GM18907 (cell line): ENCODE results near the gene AOPEP.

Experiments
- ATAC-seq: cut with Tn5 transposase; IDR thresholded peaks from one replicate; pipeline ENCODE4 v1.9.1; 2021; ENCODE audit warnings: mild to moderate bottlenecking, moderate library complexity; ENCODE audit not compliant: unreplicated experiment

The AOPEP gene

GRCh38 chr9:94788570-94789105, 62.1 kb downstream of the AOPEP start:
- no peak for ATAC-seq

- ATAC-seq = no peak
These were observed 64.9 kb downstream of the AOPEP start for GRCh38 chr9:94791435-94791834.

- ATAC-seq = no peak
These were observed 66.0 kb downstream of the AOPEP start for GRCh38 chr9:94792511-94792910.

GRCh38 chr9:94794476-94795167, 68.1 kb downstream of the AOPEP start:
- ATAC-seq = no peak

- no peak for ATAC-seq
These were observed 70.2 kb downstream of the AOPEP start for GRCh38 chr9:94796687-94797086.

- no peak for ATAC-seq
These were observed 71.7 kb downstream of the AOPEP start for GRCh38 chr9:94798201-94798600.

- ATAC-seq = no peak
These were observed 72.2 kb downstream of the AOPEP start for GRCh38 chr9:94798708-94799107.

- ATAC-seq = no peak
These were observed 73.2 kb downstream of the AOPEP start for GRCh38 chr9:94799578-94800264.

- no peak for ATAC-seq
These were observed 74.1 kb downstream of the AOPEP start for GRCh38 chr9:94800424-94801117.

- no peak for ATAC-seq
These were observed 74.7 kb downstream of the AOPEP start for GRCh38 chr9:94801234-94801633.

- ATAC-seq = no peak
These were observed 75.2 kb downstream of the AOPEP start for GRCh38 chr9:94801681-94802080.

GRCh38 chr9:94802251-94802650, 75.8 kb downstream of the AOPEP start:
- ATAC-seq = no peak

- no peak for ATAC-seq
These were observed 76.3 kb downstream of the AOPEP start for GRCh38 chr9:94802793-94803192.

GRCh38 chr9:94804316-94804715, 77.8 kb downstream of the AOPEP start:
- ATAC-seq = no peak

- no peak for ATAC-seq
These were observed 78.6 kb downstream of the AOPEP start for GRCh38 chr9:94805051-94805489.

GRCh38 chr9:94805585-94805984, 79.1 kb downstream of the AOPEP start:
- no peak for ATAC-seq

- no peak for ATAC-seq
These were observed 79.9 kb downstream of the AOPEP start for GRCh38 chr9:94806307-94806893.

GRCh38 chr9:94807556-94807955, 81.1 kb downstream of the AOPEP start:
- ATAC-seq = no peak

GRCh38 chr9:94808926-94809700, 82.6 kb downstream of the AOPEP start:
- no peak for ATAC-seq

- no peak for ATAC-seq
These were observed 83.3 kb downstream of the AOPEP start for GRCh38 chr9:94809778-94810177.

- no peak for ATAC-seq
These were observed 84.6 kb downstream of the AOPEP start for GRCh38 chr9:94811074-94811473.
